ENCODE results near the gene PRKAB2.
"Not testable (repeated sequence)": the region's sequence is repeated elsewhere in the genome, so short reads cannot be mapped to it uniquely, and the experiment has no call there.

PRKAB2 gene

DNA sequence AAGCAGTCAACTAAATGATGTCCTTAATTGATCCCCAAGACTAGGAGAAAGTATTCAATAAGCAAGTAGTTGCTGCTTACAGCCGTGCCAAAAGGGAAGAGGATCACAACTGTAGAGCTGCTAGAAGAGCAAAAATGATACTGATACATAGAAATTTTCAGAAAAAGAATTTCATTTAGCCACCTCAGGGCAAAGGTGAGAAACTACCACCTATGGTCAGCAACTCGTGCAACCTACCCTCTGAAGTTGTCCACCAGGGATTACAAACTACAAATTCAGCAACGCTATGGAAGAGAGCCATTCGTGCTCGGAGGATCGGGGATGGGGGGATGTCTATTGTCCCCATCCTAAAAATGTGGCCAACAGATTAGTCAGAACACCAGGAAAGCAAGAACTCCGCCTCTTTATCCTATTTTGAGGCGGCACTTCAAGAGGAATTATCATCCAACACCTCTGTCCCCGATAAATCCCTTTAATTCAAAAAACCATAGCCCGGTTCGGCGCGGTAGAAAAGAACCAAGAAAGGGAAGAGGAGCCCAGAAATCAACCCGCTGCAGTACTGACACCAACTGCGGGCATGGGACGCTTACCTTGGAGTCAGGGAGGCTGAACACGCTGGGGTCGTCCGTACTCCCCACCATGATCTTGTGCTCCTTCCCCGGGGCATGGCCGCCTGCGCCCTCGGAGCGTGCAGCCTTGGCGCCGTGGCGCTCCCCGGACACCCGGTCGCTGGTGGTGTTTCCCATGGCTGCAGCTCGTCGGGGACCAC lies 687 bp downstream of the PRKAB2 start:
- DNase-seq (ENCODE audit: low read depth in 2 of 2): no peak

GRCh38 chr1:147169840-147170674 lies 2.2 kb downstream of the PRKAB2 start:
- DNase-seq (ENCODE audit: low read depth in 2 of 2): no peak

DNA sequence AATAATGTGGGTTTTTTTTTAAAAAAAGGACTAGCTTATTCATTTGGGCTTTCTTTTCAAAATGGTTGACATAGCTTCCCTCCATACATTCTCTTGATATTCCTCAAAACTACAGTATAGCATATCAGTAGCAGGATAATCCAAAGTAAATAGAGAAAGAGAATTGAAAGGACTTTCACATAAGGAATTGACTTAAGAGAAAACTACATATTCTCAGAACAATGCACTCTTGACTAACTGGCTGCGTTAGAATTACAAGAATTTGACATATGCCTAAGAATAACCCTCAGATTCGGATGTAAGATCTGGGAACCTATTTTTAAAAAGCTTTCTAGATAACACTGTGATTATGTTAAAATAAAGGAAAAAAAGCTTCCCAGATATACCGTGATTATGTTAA lies 3.1 kb downstream of the PRKAB2 start:
- no peak for DNase-seq (ENCODE audit: low read depth in 2 of 2)

- no peak for DNase-seq (ENCODE audit: low read depth in 2 of 2)
Measured at GRCh38 chr1:147168626-147169058, 3.6 kb downstream of the PRKAB2 start.

DNA sequence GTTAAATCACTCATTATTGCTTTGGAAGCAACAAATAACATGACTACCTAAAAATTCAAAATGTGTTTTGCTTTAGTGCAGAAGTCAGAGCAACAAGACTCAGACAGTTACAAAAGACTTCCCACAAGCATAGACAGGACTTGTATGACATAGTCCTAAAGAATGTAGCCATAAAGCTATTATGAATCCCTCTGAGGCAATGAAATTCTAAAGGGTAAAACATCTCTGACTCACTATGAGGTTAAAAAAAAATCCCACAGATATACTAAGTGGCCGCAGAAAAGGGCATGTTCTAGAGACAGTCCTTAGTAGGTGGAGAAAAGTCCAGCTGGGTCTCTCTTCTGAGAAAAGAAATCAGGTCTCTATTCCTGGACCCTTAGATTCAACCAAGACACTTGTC lies 4.9 kb downstream of the PRKAB2 start:
- DNase-seq (ENCODE audit: low read depth in 2 of 2): no peak

DNA sequence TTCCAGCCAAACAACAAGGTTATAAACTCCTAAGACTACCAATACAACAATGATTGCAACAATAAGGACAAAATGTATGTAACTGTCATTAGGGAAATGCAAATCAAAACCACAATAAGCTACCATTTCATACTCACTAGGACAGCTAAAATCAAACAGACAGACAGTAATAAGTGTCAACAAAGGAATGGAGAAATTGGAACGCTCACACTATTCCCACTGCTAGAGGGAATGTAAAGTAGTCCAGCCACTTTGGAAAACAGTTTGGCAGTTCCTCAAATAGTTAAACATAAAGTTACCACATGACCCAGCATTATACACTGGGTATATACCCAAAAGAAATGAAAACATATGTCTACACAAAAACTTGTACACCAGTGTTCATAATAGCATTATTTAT lies 9.3 kb downstream of the PRKAB2 start:
- DNase-seq (ENCODE audit: low read depth in 2 of 2): no peak

- DNase-seq (ENCODE audit: low read depth in 2 of 2): no peak
Measured at GRCh38 chr1:147162093-147162492, 10.2 kb downstream of the PRKAB2 start.

DNA sequence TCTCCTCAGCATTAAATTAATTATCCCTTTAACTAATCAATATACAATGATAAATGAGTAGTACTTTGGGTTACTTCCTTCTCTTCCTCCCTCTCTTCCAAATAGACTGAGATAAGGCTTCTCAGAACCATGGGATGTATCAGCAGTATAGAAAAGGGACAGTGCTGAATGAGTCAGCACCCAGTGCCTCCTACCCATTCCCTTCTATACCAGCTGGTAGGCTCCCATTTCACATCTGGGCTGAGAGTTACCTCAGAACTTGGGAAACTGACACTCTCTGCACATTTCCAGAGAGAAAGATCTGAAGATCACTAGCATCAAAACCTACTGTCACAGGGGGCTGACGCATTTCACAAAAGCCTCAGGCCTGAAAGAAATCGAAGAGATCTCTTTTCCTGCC lies 15.2 kb downstream of the PRKAB2 start:
- DNase-seq (ENCODE audit: low read depth in 2 of 2): not testable (repeated sequence)

GRCh38 chr1:147156642-147157041 lies 15.6 kb downstream of the PRKAB2 start:
- DNase-seq (ENCODE audit: low read depth in 2 of 2): no peak

DNA sequence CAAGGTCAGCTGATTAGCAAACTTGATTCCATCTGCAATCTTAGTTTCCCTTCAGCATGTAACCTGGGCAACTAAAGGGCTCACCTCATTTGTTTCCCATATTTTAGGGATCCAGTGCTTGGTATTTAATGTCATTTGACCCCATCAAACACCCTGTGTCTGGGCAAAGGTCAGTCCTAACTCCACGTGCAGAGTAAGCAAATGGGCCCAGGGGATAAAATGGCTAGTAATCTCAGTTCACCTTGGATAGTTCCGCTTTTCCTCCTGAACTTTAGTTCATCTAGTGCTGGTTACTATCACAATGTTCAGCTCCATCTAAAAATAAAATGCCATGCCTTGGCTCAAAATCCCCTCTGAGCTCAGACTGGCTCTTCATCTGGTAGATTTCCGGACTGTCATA lies 19.5 kb downstream of the PRKAB2 start:
- no peak for DNase-seq (ENCODE audit: low read depth in 2 of 2)

DNA sequence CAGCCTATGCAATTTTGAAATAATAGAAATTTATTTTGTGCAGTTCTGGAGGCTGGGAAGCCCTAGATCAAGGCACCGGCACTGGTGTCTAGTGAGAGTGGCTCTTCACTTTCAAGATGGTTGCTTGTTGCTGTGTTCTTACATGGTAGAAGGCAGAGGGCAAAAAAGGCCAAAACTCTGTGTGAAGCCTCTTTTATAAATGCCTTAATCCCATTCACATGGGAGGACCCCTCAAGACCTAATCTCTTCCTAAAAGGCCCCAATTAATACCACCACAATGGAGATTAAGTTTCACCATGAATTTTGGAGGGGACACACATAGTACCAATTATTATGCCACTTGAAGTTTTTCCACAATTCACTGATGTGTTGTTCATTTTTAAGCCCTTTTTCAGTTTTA lies 21.0 kb downstream of the PRKAB2 start:
- no peak for DNase-seq (ENCODE audit: low read depth in 2 of 2)

DNA sequence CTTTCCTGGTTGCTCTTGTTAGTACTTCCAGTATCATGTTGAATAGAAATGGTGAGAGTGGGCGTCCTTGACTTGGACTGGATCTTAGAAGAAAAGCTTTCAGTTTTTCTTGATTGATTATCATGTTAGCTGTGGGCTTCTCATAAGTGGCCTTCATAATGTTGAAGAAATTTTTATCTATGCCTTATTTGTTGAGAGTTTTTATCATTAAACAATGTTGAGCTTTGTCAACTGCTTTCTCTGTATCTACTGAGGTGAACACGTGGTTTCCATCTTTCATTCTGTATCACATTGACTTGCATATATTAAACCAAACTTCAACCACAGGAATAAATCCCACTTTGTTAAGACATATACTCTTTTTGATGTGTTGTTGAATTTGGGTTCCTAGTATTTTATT lies 29.4 kb downstream of the PRKAB2 start:
- DNase-seq (ENCODE audit: low read depth in 2 of 2): no peak

DNA sequence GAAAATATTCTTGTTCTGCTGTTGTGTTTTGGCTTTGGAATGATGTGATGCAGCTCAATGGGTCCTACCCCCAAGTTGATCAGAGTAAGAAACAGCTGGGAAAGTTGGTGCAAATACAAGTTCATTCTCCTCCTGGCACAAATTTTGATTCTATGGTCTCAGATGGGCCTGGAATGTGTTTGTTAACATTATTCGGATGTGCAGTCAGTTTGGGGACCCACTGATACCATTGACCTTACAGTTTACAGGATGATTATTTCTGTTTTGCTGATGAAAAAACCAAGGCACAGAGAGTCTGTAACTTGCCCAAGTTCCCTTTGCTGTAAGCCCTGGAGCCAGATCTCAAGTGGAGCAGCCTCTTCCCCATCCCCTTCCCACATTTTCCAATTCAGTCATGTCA lies 41.5 kb downstream of the PRKAB2 start:
- not testable (repeated sequence) for DNase-seq (ENCODE audit: low read depth in 2 of 2)

GRCh38 chr1:147129116-147129873 lies 43.0 kb downstream of the PRKAB2 start:
- DNase-seq (ENCODE audit: low read depth in 2 of 2): no peak

- no peak for DNase-seq (ENCODE audit: low read depth in 2 of 2)
Measured at GRCh38 chr1:147124266-147124665, 48.0 kb downstream of the PRKAB2 start.

DNA sequence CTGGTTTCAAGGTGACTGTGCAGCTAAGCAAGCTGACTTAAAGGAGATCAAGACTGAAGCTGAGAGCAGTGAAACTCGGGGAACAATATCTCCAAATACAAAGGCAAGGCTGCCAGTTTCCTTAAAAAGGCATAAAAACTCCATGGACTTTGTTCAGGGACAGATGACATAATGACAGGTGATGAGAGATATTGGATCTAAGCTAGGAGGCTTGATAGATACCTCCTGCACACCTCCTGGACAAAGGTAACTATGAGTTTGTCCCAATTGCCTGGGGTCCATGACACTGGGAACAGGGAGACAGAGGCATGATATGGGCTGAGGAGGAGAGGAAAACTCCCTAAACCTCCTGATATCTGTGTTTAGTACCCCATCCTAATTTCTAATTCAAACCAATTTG lies 55.2 kb downstream of the PRKAB2 start:
- no peak for DNase-seq (ENCODE audit: low read depth in 2 of 2)

DNA sequence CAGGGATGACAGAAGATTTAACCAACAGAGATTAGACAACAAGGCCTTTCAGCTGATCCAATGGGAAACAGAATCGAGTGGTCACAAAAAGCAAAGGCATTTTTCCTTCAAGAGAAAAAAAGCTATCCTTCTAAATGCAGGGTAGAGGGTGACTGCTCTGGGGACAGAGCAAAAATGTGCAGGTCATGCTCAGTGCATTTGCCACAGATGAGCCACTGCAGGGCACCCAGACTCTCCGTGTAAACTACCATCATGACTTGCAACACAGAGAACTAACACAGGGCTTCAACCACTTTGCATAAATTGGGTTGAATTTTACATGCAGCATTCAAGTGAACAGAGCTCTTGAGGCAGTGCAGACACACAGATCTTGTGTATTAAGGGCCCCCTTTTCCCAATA lies 56.8 kb downstream of the PRKAB2 start:
- no peak for DNase-seq (ENCODE audit: low read depth in 2 of 2)

DNA sequence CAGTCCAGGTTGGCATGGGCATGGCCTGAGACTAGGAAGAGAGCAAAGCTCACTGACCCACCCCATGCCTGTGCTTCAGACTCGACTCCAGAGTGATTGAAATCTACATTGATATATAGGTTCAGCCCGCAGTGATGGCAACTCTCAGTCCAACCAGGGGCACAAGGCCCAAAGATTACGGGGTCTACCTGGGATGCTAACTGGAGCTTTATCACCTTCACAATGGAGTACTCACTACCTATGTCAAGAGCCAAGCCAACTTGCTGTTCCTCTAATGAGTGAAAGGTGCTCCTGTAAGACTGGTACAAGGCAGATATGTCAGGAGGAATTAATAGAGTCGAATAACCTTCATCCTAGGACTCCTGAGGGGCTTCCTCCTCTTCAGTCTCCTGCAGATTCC lies 57.2 kb downstream of the PRKAB2 start:
- DNase-seq (ENCODE audit: low read depth in 2 of 2): not testable (repeated sequence)

- DNase-seq (ENCODE audit: low read depth in 2 of 2): not testable (repeated sequence)
Measured at GRCh38 chr1:147114353-147114752, 57.9 kb downstream of the PRKAB2 start.

DNA sequence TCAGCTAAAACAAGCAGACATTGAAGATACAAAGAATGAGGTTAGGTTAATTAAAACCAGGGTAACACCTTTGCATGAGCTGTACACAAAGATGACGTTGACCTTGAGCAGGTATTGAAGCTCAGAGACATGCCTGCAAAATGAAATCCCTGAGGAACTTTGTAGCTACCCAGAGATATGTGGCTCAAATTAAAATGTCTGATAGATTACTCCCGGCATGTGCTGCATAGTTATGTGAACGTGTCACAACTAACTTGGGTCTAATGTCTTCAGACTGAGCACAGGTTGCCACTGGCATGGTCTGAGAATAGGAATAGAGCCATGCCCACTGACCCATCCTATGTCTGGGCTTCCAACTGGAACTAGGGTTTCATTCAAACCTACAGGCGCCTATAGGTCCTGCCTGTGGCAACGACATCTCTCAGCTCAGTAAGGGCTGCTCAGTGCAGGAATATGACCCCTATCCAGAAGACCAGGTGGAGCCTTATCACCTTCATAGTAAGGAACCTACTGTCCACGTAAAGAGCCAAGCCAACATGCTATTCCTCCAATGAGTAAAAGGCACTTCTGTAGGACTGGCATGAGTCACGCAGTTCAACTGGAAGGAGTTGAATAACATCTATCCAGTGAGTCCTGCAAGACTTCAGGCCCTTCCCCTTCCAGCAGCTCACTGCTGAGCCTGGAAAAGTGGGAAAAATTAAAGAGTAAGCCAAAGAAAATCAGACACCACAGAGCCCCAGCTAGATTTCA lies 60.7 kb downstream of the PRKAB2 start:
- no peak for DNase-seq (ENCODE audit: low read depth in 2 of 2)

GRCh38 chr1:147110872-147111271 lies 61.4 kb downstream of the PRKAB2 start:
- no peak for DNase-seq (ENCODE audit: low read depth in 2 of 2)

- DNase-seq (ENCODE audit: low read depth in 2 of 2): no peak
Measured at GRCh38 chr1:147110434-147110833, 61.8 kb downstream of the PRKAB2 start.
